Breast epithelium (tissue), 4 donors: ENCODE data around the gene ALKBH5. TPM values are rescaled to one million over a fixed set of nuclear protein-coding genes. Genes with fewer than 3 reads are reported as not detected.
A peak's percentile ranks its signal among the peaks of the same experiment; 100 is the strongest.

Experiments
- DNase-seq, 2 donors: peaks; one replicate each; pipeline ENCODE4 v3.0.0-alpha.2; 2019; ENCODE audit warnings: low spot score in 2 of 2
- H3K27ac ChIP-seq, 2 donors: fragments of 200-600 bp; sonication (generic) in 1 of 2; one replicate each; pipeline ENCODE4 v1.5.1; 2016 to 2019; ENCODE audit warnings: mild to moderate bottlenecking in 1 of 2
- H3K27me3 ChIP-seq, 2 donors: fragments of 200-600 bp; sonication (generic) in 1 of 2; one replicate each; pipeline versions ENCODE4 v1.5.1 to v1.6.0; 2017 to 2019; ENCODE audit warnings: control low read depth in 1 of 2, mild to moderate bottlenecking in 1 of 2
- H3K36me3 ChIP-seq: fragments of 200-600 bp; one replicate; pipeline ENCODE4 v1.5.1; 2019
- H3K4me1 ChIP-seq, 2 donors: fragments of 200-600 bp; sonication (generic); one replicate each; pipeline ENCODE4 v1.5.1; 2016 to 2019; ENCODE audit warnings: control low read depth in 1 of 2
- H3K4me3 ChIP-seq, 3 donors: fragments of 200-600 bp; sonication (generic); 1 replicate in 2 of 3; 2 replicates in 1 of 3; pipeline ENCODE4 v1.5.1; 2016 to 2019; ENCODE audit warnings: mild to moderate bottlenecking in 3 of 3, moderate library complexity in 2 of 3
- H3K9me3 ChIP-seq, 2 donors: fragments of 200-600 bp; sonication (generic) in 1 of 2; one replicate each; pipeline ENCODE4 v1.5.1; 2016 to 2019; ENCODE audit warnings: control low read depth in 1 of 2
- CTCF ChIP-seq, 3 donors: fragments of 450-650 bp; IDR thresholded peaks; one replicate each; pipeline ENCODE4 v1.5.1; 2016 to 2017; ENCODE audit warnings: antibody characterized with exemption in 3 of 3, mild to moderate bottlenecking in 3 of 3, moderate library complexity in 3 of 3
- POLR2A ChIP-seq: fragments of 450-650 bp; IDR thresholded peaks from one replicate; pipeline ENCODE4 v1.6.1; 2016; ENCODE audit warnings: antibody characterized with exemption, mild to moderate bottlenecking, moderate library complexity
- POLR2AphosphoS5 ChIP-seq, 3 donors: sonication (generic); formaldehyde crosslinking; IDR thresholded peaks; one replicate each; pipeline ENCODE4 v1.6.1; 2017; ENCODE audit warnings: antibody characterized with exemption in 3 of 3
- intact Hi-C: fragments of 100-400 bp; cut with DNase I; formaldehyde crosslinking; loops from one replicate; pipeline ENCODE4 v1.15.1; 2023; ENCODE audit warnings: low total_unique reads
- total RNA-seq, 3 donors: library from RNA; depleted of rRNA; stranded (reverse); fragments of >200 nt; gene quantifications; one replicate each; pipeline ENCODE4 v1.1.0, GENCODE V29; 2016

The ALKBH5 gene
- total RNA-seq, 3 donors from 2014 or later, result 80.0 to 90.0 (median 82.3) TPM

GRCh38 chr17:18238299-18238698 lies 54.7 kb downstream of the ALKBH5 start:
- H3K36me3 ChIP-seq, result no peaks in the 10 kb centered on the region
- no peaks in the 10 kb centered on the region for H3K27me3 ChIP-seq
- no peak overlapping the region for H3K27ac ChIP-seq
- TF ChIP-seq POLR2A (no peak), CTCF (IDR thresholded peaks at IDR 0.05) (no peak), POLR2AphosphoS5 (IDR thresholded peaks at IDR 0.05) (no peak)
- intact Hi-C loops, result no loop called here
- H3K4me3 ChIP-seq, result no peak overlapping the region
- H3K9me3 ChIP-seq, result no peaks in the 10 kb centered on the region
- DNase-seq, result no peak
- peaks cover 0 to 6% of the 10 kb centered on the region in 2 donors for H3K4me1 ChIP-seq

- H3K4me1 ChIP-seq, result peaks cover 0 to 5% of the 10 kb centered on the region in 2 donors
- H3K9me3 ChIP-seq, result no peaks in the 10 kb centered on the region
- no peak overlapping the region for H3K27ac ChIP-seq
- H3K4me3 ChIP-seq, result no peak overlapping the region
- TF ChIP-seq POLR2AphosphoS5 (IDR thresholded peaks at IDR 0.05), result no peak
- TF ChIP-seq CTCF (IDR thresholded peaks at IDR 0.05), result no peak
- no peak for TF ChIP-seq POLR2A
- no peak for DNase-seq
- no peaks in the 10 kb centered on the region for H3K27me3 ChIP-seq
- no peaks in the 10 kb centered on the region for H3K36me3 ChIP-seq
- intact Hi-C loops, result no loop called here
Observed at GRCh38 chr17:18240449-18240848, 56.8 kb downstream of the ALKBH5 start.

DNA sequence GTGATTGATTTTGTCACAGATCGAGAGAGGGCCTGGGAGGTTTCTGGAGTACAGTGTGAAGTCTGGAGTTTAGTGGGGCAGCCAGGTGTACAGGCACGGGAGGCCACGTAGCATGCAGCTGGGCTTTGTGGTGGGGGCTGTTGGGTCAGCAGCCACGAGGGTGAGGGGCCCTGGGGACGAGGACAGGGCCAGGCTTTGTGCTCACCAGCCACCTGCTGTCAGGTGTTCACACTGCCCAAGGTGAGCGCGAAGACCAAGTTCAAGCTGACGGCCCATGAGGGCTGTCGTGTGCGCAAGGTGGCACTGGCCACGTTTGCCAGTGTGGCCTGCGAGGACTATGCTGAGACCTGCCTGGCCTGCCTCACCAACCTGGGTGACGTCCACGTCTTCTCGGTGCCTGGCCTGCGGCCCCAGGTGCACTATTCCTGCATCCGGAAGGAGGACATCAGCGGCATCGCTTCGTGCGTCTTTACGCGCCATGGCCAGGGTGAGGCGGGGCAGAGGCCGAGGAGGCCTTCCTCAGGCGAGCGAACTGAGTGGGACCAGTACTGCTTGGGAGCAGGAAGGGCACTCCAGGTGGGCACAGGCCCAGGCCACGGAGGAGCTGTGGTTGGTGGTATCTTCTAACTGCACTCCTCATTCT lies 57.7 kb downstream of the ALKBH5 start:
- H3K27me3 ChIP-seq, result no peaks in the 10 kb centered on the region
- TF ChIP-seq POLR2A, result no peak
- no peak for TF ChIP-seq CTCF (IDR thresholded peaks at IDR 0.05)
- TF ChIP-seq POLR2AphosphoS5 (IDR thresholded peaks at IDR 0.05), result no peak
- no peak for DNase-seq
- no peaks in the 10 kb centered on the region for H3K9me3 ChIP-seq
- no peak overlapping the region for H3K4me3 ChIP-seq
- H3K27ac ChIP-seq, result no peak overlapping the region
- intact Hi-C loops, result no loop called here
- H3K4me1 ChIP-seq, result no peaks in the 10 kb centered on the region
- no peaks in the 10 kb centered on the region for H3K36me3 ChIP-seq

- TF ChIP-seq POLR2A (no peak), POLR2AphosphoS5 (IDR thresholded peaks at IDR 0.05) (no peak), CTCF (IDR thresholded peaks at IDR 0.05) (no peak)
- Histone ChIP-seq H3K9me3 (no peaks in the 10 kb centered on the region), H3K27ac (no peak overlapping the region), H3K36me3 (no peaks in the 10 kb centered on the region), H3K4me3 (no peak overlapping the region), H3K27me3 (no peaks in the 10 kb centered on the region), H3K4me1 (no peaks in the 10 kb centered on the region)
- intact Hi-C loops, result no loop called here
- no peak for DNase-seq
Observed at GRCh38 chr17:18245038-18245776, 61.6 kb downstream of the ALKBH5 start.

DNA sequence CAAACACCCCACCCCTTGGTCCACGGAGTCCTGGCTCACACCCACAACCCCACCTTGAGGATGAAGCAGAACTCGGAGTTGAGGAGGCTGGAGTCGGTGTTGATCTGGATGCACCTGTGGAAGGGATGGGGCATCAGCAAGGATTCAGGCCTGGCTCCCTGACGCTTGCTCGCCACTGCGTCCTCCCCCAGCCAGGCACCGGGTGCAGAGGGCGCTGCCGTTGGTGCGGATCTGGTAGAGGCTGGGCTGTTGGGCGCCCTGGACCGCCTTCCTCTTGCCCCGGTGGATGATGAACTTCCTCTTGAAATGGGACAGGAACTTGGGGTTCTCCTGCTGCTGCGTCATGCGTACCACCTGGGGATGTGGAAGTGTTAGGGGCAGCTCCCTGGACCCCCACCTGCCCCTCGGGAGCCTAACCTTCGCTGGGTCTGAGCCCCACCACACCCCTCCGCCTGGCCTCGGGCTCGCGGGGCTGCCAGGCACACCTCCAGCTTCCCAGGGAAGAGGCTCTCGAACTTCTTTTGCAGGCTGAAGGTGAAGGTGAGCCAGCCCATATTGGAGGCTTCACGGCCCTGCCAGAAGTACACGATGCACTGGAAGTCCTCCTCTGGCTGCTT lies 62.6 kb downstream of the ALKBH5 start:
- DNase-seq, result no peak
- Histone ChIP-seq H3K27ac (no peak overlapping the region), H3K27me3 (no peaks in the 10 kb centered on the region), H3K9me3 (no peaks in the 10 kb centered on the region), H3K4me3 (peak overlapping the region in 1 of 3 donors; percentile 49), H3K36me3 (peaks cover 4% of the 10 kb centered on the region), H3K4me1 (no peaks in the 10 kb centered on the region)
- intact Hi-C loops, result no loop called here
- TF ChIP-seq POLR2A, result no peak
- no peak for TF ChIP-seq POLR2AphosphoS5 (IDR thresholded peaks at IDR 0.05)
- TF ChIP-seq CTCF (IDR thresholded peaks at IDR 0.05), result no peak
